GM21381 (cell line): ENCODE measurements around the gene EFHD1.
"Not testable (repeated sequence)": the region's sequence is repeated elsewhere in the genome, so short reads cannot be mapped to it uniquely, and the experiment has no call there.

ENCODE experiments used
- ATAC-seq: cut with Tn5 transposase; IDR thresholded peaks from one replicate; pipeline ENCODE4 v1.9.1; 2021; ENCODE audit warnings: mild to moderate bottlenecking, moderate library complexity; ENCODE audit not compliant: unreplicated experiment

The EFHD1 gene

GRCh38 chr2:232646726-232647125 is 13.3 kb downstream of the EFHD1 start:
- ATAC-seq, result no peak

GRCh38 chr2:232647261-232647660 is 13.9 kb downstream of the EFHD1 start:
- ATAC-seq, result no peak

DNA sequence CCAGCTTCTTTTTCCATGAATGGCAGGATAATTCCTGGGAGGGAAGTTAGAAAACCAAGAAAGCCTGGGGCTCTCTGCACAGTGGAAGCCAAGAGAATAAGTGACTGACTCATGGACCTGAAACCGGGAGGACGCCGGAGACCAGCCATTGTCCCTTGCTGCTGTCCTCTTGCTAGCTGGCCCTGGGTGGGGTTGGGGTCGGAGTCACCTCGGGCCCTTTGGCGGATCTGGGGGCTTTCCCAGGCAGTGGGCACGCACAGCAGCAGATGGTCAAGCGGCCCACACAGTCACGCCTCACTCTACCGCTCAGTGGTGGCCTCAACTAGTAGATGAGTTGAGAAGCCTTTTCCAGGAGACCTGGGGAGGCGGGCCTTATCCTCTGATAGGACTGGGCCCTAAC is 15.6 kb downstream of the EFHD1 start:
- no peak for ATAC-seq

GRCh38 chr2:232652505-232652851 is 19.1 kb downstream of the EFHD1 start:
- ATAC-seq, result no peak

DNA sequence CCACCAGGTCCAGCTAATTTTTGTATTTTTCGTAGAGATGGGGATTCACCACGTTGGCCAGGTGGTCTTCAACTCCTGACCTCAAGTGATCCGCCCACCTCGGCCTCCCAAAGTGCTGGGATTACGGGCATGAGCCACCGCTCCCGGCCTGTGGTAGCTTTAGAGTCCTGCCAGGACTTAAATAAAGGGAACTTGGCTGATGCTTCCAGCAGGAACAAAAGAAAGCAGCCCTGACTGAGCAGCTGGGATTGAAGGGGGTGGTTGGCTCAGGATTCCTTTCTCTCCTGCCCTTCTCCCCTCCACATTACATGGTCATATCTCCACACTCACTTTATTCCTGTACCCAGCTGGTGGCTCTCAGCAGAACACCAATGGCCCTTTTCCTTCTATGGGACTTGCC is 20.0 kb downstream of the EFHD1 start:
- ATAC-seq, result no peak

GRCh38 chr2:232655392-232655791 is 22.0 kb downstream of the EFHD1 start:
- ATAC-seq, result no peak

DNA sequence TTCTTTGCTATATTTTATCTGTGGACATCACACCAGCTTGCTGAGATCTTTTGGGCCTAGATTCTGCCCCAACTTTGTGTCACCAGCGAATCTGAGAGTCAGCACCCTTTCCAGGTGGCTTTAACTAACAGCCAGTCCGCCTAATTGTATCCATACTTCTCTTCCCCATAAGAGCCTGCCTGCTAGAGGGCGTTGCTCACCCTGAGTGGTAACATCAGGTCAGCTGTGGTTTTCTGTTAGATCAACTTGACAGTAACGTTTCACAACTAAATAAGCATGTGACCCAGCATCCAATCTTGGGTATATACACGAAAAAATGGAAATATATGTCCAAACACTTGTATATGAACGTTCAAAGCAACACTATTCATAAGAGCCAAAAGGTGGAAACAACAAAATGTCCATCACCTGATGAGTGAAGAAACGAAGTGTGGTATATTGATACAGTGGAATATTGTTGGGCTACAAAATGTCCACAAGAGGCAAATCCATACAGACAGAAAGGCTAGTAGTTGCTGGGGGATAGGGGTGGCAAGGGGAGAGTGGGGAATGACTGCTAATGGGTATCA is 24.9 kb downstream of the EFHD1 start:
- ATAC-seq, result no peak

DNA sequence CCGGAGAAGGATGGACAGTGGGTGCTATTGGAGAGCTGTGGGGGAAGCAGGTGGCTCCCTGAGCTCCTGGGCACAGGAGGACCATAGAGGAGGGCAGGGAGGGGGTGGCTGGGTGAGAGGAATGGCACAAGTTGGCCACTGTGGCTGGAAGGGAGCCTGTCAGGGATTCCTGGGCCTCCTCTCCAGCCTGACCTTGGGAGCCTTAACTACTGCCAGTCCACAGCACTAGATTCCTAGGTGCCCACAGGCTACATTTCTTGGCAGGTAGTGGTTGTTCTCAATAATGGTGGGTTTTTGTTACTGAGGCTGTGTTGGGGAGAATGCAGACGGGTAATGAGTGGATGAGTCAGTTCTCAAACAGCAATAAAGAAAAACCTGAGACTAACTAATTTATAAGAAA is 26.0 kb downstream of the EFHD1 start:
- ATAC-seq, result no peak

DNA sequence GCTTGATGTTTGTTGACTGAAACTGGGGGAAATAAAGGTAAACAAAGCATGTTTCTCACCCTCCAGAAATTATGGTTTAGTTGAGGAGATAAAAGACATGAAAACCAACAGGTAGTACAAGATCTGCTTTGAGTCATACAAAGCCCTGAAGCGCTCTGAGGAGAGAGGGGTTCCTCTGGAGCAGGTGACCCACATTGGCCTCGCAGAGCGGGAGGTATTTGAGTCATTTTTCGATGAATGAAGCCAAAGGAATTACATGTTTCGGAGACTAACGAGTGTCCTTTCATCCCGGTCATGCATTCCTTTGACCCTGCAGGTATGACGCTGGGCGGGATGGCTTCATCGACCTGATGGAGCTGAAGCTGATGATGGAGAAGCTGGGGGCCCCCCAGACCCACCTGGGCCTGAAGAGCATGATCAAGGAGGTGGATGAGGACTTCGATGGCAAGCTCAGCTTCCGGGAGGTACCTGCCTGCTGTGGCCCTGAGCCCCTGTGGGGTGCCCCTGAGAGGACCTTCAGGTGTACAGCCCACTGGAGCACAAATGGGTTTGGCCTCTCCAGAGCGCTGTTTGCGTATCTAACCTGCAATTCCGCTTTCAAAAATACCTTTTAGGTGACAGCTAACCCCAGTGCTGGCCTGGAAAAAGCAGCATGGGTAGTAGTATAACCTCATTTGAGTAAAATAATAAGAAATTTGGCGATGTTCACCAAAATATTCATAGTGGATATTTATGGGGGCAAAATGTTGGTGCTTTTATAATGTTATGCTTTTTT is 29.3 kb downstream of the EFHD1 start:
- ATAC-seq, result no peak

- no peak for ATAC-seq
These were observed 32.8 kb downstream of the EFHD1 start for GRCh38 chr2:232666051-232666805.

- ATAC-seq, result no peak
These were observed 34.7 kb downstream of the EFHD1 start for GRCh38 chr2:232667989-232668583.

DNA sequence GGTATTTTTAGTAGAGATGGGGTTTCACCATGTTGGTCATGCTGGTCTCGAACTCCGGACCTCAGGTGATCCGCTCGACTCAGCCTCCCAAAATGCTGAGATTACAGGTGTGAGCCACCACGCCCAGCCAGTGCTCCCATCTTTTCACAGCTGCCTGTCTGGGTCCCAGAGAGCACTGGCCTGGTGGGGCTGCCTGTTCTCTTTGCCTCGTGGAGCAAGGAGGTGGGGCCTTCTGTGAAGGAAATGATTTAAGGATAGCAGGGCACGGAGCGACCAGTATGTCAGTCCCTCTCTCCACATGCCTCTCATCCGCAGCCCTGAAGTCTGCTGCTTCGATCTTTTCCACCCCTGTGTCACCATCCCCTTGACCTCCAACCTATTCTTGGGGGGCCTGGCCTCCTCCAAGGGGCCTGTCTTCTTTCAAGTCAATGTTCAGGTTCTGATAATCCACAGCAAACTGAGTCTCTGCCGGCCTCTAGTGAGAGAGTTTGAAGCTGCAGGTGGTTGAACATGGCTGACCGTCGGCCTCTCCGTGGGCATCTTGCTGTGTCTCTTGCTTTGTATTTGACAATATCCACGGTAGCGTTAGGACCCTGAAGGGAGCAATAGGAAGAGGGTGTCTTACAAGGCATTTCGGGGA is 35.5 kb downstream of the EFHD1 start:
- no peak for ATAC-seq

DNA sequence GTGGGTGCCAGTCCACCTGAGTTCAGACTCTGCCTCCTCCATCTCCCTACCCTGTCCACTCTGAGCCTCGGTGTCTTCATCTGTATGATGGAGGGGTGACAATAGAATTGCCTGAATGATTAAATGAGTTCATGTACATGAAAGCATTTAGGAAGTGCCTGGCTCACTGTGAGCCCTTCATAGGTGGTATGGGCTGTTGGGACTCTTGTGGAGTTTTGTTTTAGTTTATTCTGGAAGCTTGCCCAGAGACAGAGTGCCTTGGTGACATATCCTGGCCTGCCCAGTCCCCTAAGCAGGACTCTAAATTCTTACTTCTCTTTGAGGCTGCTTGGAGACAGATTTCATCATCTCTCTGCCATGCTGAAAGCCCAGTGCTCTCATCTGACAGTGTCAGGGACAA is 39.2 kb downstream of the EFHD1 start:
- no peak for ATAC-seq

GRCh38 chr2:232674491-232674890 is 41.1 kb downstream of the EFHD1 start:
- ATAC-seq, result no peak

GRCh38 chr2:232675381-232675780 is 42.0 kb downstream of the EFHD1 start:
- no peak for ATAC-seq

GRCh38 chr2:232680006-232680405 is 46.6 kb downstream of the EFHD1 start:
- ATAC-seq, result no peak

DNA sequence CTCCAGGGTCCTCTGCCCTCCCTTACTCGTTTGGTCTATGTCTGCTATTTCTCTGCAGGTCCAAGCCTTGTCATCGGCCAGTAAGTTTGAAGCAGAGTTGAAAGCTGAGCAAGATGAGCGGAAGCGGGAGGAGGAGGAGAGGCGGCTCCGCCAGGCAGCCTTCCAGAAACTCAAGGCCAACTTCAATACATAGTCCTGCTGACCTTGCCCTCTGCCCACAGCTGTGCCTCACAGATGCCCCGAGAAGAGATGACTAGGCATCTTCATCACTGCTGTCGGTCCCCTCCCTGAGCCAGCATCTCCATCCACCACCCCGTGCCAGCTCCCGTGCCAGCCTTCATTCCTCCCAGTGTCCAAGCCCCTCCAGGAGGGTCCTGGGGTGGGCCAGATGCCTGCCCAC is 48.1 kb downstream of the EFHD1 start:
- no peak for ATAC-seq

- no peak for ATAC-seq
These were observed 50.0 kb downstream of the EFHD1 start for GRCh38 chr2:232683368-232683767.

- not testable (repeated sequence) for ATAC-seq
These were observed 52.0 kb downstream of the EFHD1 start for GRCh38 chr2:232685391-232685790.

GRCh38 chr2:232687382-232688160 is 54.2 kb downstream of the EFHD1 start:
- ATAC-seq, result no peak

GRCh38 chr2:232688201-232688600 is 54.8 kb downstream of the EFHD1 start:
- ATAC-seq, result no peak
